SKM-1 (cell line): ENCODE results near the gene CRTAC1.
A peak's percentile ranks its signal among the peaks of the same experiment; 100 is the strongest.

Experiments
- DNase-seq: peaks from one replicate; lab custom pipeline; 2025; ENCODE audit not compliant: unreplicated experiment; lab: John Stamatoyannopoulos, UW

The CRTAC1 gene

DNA sequence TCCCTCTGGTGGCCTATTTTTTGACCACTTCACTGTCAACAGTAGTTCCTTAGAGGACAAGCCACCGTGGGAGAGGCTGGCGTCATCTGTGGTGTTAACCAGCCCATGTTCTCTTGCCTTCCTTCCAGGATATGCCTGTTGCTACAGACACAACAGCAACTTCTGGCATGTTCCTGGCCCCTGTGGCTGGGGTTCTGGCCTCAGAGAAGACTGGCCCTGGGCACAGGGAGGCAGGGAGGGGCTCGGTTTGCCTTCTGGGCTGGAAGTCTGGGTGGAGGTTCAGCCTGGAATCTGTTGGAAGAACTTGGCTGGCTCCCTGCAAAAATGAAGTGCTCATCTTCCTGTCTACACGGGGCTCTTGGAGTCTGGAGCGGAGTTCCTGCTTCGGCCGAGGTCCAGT, 155.0 kb downstream of the CRTAC1 start:
- no peak for DNase-seq

DNA sequence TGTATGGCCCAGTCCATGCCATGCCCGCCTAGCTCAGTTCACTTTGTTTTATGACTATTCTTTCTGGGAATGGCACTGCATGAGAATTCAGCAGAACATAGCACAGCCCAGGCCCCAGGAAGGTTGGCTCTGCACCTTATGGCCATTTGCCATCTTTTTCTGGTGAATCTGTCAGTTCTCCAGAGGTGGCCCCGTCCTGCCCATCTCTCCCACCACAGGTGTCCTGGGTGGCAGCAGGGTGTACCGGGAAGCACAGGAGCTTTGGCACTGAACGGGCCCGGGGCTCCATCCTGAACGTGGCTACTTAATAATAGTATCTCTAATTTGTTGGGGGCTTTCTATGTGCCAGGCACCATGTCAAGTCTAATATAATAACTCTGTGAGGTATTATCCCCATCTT, 156.1 kb downstream of the CRTAC1 start:
- no peak for DNase-seq

DNA sequence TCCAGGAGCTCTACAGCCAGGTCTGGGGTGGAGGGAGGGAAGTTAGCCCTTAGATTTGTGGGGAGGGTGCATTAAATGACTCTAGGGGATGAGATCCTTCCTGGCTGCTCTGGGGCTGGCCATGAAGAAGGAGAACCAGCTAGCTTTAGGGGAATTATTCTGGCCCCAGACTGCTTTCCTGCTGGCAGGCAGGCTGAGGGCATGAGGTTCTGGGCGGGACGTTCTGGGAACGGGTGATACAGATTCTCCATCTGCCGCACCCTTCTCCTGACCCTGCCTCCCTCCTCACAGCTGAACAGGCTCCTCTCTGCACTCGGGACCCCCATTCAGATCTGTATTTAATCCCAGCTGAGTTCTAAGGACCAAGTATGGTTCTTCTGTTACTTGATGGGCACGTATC, 156.9 kb downstream of the CRTAC1 start:
- no peak for DNase-seq

DNA sequence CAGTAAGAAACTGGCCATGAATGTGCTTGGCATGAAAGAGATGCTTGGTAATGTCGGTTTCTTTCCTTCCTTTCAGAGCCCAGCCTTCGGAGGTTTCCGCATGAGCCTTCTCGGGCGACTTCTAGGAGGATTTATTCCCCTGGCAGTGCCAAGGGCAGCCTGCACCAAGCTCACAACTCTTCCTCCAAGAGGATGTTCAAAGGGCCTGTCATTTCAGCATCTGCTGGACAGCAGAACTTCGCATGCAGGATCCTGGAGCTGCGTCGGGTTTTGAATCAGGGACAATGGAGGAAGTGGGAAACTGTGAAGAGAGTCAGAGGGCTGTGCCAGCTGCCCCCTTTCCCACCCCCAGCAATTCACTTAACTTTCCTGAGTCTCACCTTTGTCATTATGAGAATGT, 159.4 kb downstream of the CRTAC1 start:
- no peak for DNase-seq

DNA sequence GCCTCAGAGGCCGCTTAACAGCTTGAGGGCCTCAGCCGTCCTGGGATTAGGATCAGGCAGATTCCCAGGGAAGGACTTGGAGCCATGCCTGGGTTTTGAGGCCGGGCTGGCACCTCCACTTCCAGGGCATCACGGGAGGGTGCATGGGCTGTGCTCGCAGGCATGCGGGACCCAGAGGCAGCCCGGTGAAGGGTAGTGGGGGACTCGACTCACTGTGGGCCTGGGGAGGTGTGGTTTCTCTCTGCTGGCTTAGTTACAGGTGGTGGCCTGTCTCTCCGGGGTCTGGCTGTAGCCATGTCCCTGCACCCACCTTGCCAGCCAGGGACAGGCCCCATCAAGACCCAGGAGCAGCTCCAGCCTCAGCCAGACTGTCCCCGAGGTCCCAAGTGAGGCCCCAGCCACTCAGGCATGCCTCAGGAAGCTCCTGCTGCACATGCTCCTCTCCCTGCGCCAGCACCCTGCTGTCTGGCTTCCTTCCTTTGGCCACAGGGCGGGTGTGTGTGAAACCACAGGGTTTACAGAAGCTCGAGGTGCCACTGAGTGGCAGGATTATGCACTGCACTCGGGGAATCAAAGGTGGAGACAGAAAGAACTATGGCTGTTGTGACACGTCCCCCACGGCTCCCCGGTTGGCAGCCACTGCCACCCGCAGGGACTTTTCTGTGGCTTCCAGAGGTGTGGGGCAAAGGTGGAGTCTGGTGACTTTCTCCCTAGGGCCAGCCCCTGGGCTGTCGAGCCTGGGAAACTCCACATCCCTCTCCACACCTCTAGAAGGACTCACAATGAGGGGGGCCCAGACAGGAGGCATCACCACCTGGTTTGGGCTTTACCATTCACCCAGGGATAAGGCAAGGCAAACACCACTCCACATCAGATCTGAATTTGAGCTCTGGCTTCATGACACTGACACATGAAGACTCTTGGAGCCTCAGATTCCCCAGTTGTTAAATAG, 161.1 kb downstream of the CRTAC1 start:
- DNase-seq, result peak; percentile 43

DNA sequence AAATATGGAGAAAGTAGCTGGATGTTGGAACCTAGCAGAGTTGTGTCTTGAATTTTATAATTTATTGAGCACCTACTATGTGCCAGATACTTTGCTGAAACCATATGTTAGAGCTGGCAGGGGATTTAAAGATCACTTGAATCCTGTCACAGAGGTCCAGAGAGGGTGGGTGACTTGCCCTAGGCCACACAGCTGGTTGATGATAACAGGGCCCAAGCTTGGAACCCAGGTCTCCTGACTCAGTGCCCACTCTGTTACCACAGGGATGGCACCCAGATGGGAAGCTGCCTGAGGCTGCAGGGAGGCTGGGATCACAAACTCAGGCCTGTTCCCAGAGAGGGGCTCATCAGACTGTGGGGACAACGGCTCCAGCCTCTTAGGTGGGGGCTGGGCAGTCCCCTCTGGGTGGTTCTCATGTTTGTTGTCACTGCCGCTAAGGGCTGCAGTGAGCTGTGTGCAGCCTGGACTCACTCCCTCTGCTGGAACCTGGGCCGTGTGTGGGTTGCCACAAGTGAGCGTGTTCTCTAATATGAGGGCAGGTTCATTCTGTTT, 162.2 kb downstream of the CRTAC1 start:
- DNase-seq, result no peak

DNA sequence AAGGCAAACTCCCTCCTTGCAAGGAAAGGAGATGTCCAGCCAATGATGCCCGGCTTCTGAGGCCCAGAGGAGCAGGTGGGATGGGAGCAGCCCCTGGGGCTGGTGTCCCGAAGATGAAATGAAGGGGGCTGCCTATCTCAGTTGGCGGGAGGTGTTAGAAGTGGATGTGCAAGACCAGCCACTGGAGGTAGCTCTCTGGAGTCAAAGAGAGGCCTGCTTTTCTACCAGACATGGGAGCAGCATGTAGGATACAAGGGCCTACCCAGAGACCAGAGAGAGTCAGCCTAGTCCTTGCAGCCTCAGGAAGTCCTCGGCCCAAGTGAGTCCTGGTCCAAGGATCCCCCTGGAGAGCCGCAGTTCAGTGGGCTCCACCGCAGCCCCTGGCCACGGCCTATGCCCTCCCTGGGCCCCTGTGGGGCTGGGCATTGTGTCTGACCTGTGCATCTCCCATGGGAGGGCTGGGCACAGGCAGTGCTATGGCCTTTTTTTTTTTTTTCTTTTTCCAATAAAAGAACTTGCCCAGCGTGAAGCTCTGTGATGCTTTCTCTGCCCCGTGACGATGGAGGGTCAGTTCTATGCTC, 163.1 kb downstream of the CRTAC1 start:
- no peak for DNase-seq

DNA sequence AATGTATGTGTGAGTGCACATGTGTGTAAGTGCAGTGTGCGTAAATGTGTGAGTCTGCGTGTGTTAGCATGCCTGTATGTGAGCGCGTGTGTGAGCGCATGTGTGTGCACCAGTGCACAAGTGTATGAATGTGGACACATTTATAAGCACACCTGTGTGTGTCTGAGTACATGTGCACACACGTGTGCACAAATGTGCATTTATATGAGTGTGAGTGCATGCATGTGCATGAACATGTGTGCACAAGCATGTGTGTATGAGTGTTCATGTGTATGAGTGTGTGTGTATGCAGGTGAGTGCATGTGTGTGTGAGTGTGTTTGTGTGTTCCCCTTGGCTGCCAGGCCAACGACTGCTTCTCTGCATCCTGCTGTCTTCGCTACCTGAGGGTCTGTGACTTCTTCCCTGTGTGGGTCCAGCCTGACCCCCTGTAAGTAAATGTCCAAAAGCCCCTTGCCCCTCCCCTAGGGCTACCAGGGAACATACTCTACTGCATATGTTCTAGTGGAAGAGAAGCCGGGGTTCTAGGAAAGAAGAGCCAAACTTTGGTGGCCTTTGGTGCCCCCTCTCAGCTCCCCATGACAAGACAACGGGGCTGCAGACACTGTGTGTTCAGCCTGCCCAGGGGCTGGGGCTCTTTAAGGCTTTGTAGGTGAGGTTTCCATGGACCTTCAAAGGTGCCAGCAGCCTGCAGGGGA, 163.7 kb downstream of the CRTAC1 start:
- no peak for DNase-seq

DNA sequence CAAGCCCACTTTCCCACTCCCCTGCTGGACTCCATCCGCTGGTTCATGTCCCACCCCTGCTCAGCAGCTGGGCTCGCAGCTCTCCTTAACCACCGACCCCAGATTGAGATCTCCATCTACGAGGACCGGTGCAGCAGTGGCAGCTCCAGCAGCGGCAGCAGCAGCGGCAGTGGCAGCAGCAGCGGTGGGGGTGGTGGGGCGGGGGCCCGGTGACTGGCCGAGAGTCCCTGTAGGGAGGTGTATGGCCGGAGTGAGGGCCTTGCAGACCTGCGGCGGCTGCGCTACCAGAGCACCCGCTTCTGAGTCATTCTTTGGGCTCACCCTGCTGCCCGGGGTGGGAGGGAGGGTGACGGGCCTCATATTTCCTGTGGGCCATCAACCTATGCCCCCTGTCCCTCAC, 164.9 kb downstream of the CRTAC1 start:
- DNase-seq, result no peak

DNA sequence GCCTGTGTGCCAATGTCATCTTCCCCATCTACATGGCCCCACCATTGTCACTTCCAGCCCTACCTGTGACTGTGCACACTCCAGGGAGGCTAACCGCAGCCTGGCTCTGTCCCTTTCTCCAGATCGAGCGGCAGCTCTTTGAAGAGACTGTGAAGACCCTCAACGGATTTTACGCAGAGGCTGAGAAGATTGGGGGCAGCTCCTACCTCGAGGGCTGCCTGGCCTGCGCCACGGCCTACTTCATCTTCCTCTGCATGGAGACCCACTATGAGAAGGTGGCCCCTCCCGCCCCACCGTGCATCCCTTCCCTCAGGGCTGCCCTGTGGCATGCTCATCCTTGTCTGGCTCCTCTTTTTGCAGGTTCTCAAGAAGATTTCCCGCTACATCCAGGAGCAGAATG, 166.6 kb downstream of the CRTAC1 start:
- no peak for DNase-seq

DNA sequence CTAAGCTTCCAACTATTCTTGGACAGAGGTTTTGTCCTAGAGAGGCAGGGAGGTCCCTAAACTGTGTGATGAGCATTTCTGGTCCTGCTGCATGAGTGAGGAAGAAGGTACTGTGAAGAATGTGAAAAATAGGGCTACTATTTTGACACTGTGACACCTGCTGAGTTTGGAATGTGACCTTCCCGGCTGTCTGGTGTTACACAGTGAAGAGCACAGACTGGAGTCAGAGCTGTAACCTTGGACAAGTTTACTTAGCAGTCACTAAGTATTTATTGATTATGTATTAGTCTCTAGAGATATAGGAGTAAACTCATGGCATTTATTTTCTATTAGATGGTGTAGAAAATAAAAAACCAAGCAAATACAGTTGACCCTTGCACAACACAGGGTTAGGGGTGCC, 168.5 kb downstream of the CRTAC1 start:
- no peak for DNase-seq

DNA sequence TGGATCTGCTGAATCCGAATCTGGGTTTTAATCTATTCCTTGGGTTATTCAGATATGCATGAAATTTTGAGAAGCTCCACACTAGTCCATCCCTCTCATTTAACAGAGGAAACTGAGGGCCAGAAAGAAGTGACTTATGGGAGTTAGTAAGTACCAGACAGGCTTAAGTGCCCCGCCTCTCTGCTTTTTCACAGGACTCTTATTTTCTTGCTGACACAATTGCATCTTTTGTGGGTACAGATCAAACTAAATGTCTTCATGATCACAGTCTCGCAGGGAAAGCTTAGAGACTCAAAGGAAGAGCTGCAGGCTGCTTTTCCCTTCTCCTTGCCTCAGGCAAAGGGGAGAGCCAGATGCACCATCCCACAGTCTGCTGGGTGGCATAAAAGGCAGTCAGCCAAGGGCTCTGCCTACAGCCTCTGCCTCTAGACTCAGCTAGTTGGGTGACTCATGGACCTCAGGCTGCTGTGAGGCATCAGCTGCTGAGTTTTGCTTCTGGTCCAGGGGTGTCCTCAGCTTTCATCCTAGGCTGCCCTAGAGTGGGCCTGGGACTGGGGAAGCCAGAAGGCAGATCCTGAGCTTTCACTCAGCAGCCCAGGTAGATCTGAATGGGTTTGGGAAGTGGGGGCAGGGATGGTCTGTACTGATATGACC, 169.2 kb downstream of the CRTAC1 start:
- no peak for DNase-seq

DNA sequence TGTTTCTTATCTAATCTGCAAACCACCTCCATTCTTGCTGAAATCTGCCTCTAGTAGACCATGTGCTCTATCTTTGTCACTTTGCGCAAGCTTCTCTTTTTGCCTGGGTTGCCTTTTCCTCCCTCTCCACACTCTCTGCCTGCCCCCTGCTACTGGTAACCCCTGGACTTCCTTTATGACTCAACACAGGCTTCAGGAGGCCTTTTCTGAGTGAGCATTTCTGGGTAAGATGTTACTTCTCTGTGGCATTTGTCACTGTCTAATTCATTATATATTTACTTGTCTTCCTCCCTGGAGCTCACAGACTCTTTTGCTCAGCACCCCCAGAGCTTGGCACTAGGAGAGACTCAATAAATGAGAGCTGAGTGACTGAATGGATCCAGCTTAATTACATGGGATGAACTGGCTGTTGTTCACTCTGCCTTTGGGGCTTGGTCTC, 172.4 kb downstream of the CRTAC1 start:
- peak; percentile 6 for DNase-seq

DNA sequence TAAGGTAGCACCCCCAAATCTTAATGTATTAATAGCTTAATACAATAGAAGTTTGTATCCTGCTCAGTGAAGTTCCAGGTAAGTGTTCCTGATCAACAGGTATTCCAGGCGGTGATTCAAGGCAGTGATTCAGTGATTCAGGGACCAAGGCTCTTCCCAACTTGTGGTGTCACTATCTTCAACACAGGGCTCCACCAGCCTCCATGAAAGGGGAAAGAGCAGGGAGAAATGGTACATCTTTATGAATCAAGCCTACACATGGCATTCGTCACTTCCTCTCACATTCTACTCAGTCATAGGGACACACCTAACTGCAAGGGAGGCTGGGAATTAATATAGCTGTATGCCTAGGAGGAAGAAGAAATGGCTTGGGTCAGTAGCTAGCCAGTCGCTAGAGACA, 175.7 kb downstream of the CRTAC1 start:
- no peak for DNase-seq

DNA sequence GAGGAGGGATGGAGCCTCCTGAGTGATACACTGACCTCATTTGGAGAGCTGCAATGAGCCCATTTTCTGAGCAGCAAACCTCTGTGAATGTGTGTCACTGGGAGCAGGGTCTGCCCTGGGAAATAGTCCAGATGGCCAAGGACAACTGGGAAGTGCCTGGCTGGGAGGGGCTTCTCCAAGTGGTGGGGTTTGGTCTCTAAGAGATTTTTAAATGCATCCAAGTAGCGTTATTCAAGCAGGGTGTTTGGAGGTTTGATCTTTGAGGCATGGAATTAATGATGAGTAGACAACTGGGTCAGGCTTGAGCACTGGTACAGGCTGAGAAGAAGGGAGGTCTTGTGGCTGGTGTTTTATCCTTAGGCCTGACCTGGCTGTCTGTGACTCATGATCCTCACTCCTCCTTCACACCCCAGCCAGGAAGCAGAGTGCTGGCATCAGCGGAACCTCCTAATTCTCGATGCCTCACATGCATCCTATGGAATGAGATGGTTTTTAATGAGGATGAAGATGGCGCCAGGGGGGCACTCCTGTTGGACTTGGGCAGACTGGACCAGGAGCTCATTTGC, 177.5 kb downstream of the CRTAC1 start:
- no peak for DNase-seq

DNA sequence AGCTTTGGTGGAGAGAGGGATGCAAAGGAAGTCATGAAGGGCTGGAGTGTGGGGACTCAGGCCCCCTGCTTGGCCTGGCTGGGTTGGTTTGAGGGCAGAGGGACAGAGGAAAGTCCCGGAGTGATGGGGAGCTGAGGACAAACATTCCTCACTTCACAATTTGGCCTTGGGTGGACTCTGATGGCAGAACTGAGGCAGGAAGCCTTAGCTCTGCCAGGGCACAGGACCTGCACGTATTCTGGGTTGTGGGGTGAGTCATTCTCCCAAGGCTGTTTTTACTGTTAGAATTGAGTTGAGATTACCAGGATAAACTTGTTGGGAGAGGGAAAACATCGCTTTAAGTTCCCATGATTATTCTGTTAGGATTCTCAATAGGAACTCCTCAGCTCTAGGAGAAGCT, 178.1 kb downstream of the CRTAC1 start:
- no peak for DNase-seq

DNA sequence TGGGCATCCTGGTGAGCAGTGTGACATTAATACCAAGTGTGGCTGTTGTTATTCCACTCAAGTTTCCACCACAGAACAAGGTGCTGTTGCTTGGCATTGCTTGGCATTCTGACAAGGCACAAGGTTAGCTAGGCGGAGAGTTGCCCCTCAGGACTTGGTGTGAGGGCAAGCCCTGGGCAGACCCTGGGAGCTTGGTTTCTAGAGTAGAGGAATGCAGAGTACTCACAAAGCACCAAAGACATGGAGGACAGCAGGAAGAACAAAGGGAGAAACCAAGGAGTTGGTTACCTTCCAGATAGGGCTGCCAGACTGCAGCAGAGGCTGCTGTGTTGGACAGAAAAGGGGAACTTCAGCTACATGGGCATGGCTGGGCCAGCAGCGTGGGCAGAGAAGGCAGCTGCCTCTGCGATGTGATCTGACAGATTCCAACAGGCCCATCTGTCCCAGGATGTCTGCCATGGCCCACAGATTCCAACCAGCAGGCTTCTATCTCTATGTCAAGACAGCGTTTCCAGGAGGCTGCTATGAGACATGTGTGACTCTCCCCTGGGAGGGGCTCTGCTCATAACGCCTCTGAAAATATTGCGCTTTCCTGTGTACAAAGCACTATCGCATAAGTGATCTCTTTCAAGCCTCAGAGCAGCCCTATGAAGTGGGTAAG, 178.9 kb downstream of the CRTAC1 start:
- no peak for DNase-seq

DNA sequence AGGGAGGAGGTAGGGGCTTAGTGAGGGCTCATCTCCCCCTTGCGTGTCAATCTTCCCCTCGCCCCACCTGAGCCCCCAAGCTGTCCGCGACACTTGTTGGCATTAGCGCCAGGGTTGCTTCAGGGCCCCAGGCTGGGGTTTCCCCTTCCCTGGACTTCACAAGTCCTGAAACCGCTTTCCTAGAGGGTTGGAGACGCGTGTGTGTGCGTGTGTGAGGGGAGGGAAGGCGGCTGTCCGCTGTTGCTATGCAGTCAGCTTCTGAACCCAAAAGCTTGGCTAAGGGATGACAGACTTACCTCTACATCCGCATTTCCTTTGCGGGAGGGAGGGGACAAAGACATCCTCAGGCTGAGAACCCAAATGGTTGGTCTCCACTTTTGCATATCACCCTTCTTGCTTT, 180.0 kb downstream of the CRTAC1 start:
- DNase-seq, result no peak

DNA sequence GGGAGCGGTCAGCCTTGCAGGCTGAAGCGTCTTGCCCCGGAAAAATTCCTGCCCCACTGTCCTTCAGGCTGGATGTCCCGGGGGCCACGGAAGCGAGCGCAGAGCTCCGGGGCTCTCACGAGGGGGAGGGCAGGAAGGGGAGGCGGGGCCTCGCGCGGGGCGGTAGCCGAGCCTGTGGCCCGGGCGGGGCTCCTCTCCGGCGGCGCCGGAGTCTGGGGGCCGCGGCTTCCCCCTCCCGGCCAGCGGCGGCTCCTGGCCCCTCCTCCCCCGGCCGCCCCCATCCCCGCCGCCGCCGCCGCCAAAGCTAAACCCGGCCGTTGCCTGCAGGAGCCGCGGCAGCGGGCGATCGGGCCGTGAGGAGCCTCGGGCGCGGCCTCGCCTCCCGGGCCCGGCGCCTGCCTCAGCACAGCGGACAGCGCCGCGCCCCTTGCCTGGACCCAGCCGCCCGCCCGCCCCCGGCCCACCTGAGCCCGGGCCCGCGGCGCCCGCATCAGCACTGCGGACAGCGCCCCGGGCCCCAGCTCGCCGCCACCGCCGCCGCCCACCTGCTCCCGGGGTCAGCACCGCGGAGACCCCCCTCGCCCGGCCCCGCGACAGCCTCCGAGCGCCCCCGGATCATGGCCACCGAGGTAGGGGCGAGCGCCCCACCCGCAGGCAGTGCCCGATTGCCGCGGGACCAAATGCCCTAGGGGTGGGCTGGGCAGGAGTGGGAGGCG, 180.6 kb downstream of the CRTAC1 start, which contains the start of gene GOLGA7B:
Gene GOLGA7B (plus strand): TSS at position 157 of the 716 bp plus-strand sequence. CDS start 461 bp downstream, at position 618.
- no peak for DNase-seq
